Activated T-cell treated with anti-CD3 and anti-CD28 coated beads, Interleukin-2, amount 50 U/mL, for 24 hours (primary cell): Measurements from ENCODE around the gene PRTG.
"Not testable (repeated sequence)": the region's sequence is repeated elsewhere in the genome, so short reads cannot be mapped to it uniquely, and the experiment has no call there.

Experiments used
- DNase-seq: peaks from one replicate; pipeline ENCODE4 v3.0.0-alpha.2; 2020
- H3K27ac Mint-ChIP-seq: 2 replicates; pipeline ENCODE4 v1.8.0; 2020; ENCODE audit warnings: mild to moderate bottlenecking, mixed read lengths
- H3K27me3 Mint-ChIP-seq: 2 replicates; pipeline ENCODE4 v1.8.0; 2020; ENCODE audit warnings: mixed read lengths
- H3K36me3 Mint-ChIP-seq: 2 replicates; pipeline ENCODE4 v1.8.0; 2020; ENCODE audit warnings: low read depth, mixed read lengths
- H3K4me1 Mint-ChIP-seq: 2 replicates; pipeline ENCODE4 v1.8.0; 2020; ENCODE audit warnings: low read depth, mixed read lengths
- H3K4me3 Mint-ChIP-seq: 2 replicates; pipeline ENCODE4 v1.8.0; 2020; ENCODE audit warnings: mild to moderate bottlenecking, moderate library complexity, mixed read lengths
- H3K9me3 Mint-ChIP-seq: 2 replicates; pipeline ENCODE4 v1.8.0; 2020; ENCODE audit warnings: mixed read lengths

PRTG gene

DNA sequence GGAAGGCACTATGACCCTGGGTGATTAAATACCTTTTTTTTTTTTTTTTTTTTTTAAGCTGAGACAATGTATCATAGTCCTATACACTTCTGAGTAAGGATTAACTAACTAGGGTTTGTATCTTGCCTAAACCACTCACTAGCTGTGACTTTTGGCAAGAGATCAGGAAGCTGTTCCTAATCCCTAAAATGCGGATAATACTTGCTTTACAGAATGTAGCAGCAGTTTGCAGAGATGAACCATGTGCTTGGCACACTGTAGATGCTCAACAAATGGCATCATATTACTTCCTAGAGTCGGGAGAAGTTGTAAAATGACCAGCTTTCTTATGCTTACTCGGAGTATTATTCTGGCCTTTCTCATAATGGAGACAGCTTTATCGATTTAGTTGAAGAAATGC is 129.2 kb downstream of the PRTG start:
- H3K9me3 Mint-ChIP-seq = no peaks in the 10 kb centered on the region

DNA sequence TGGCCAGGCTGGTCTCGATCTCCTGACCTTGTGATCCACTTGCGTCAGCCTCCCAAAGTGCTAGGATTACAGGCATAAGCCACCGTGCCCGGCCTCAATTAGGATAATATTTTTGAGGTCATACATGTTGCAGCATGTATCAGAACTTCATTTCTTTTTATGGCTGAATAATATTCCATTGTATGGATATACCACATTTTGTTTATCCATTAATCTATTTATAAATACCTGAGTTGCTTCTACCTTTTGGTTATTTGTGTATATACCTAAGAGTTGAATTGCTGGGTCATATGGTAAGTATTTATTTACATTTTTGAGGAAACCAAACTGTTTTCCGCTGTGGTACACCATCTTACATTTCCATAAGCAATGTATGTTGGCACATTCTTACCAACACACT is 136.7 kb downstream of the PRTG start:
- Mint-ChIP-seq H3K4me1 (no peaks in the 10 kb centered on the region), H3K9me3 (peaks cover 9% of the 10 kb centered on the region), H3K27ac (no peak overlapping the region), H3K4me3 (no peak overlapping the region), H3K27me3 (peaks cover 10% of the 10 kb centered on the region), H3K36me3 (no peaks in the 10 kb centered on the region)
- no peak for DNase-seq

More for the DNA sequence above, 129.2 kb downstream of the PRTG start:
- H3K4me3 Mint-ChIP-seq = no peak overlapping the region
- H3K27me3 Mint-ChIP-seq = peaks cover 45% of the 10 kb centered on the region
- no peak overlapping the region for H3K27ac Mint-ChIP-seq
- no peaks in the 10 kb centered on the region for H3K36me3 Mint-ChIP-seq
- no peaks in the 10 kb centered on the region for H3K4me1 Mint-ChIP-seq
- no peak for DNase-seq

GRCh38 chr15:55601374-55601773 is 141.6 kb downstream of the PRTG start:
- Mint-ChIP-seq H3K27me3 (peaks cover 6% of the 10 kb centered on the region), H3K36me3 (no peaks in the 10 kb centered on the region), H3K27ac (no peak overlapping the region), H3K4me3 (no peak overlapping the region), H3K4me1 (no peaks in the 10 kb centered on the region), H3K9me3 (peaks cover 4% of the 10 kb centered on the region)
- DNase-seq = no peak

DNA sequence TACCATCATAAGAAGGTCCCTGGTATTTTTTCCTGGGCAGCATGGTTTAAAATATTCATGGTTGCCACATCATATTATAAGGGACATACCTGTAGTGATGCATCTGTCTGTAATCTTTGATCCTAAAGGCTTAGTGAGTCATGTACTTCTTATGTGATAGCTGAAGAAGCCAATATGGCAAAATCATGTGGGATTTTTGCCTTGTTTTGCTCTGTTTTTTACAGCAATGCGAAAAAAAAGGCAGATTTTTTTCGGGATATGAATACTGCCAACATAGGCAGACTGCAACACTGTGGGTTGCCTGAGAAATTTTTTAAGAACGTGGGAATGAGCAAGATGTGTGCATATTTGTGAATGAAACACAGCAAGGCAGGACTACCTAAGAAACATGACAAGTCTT is 143.5 kb downstream of the PRTG start:
- Mint-ChIP-seq H3K36me3 (no peaks in the 10 kb centered on the region), H3K27ac (no peak overlapping the region), H3K4me3 (no peak overlapping the region), H3K9me3 (no peaks in the 10 kb centered on the region), H3K4me1 (no peaks in the 10 kb centered on the region), H3K27me3 (peaks cover 3% of the 10 kb centered on the region)
- DNase-seq = no peak

GRCh38 chr15:55593019-55593418 is 149.9 kb downstream of the PRTG start:
- DNase-seq, H3K36me3 Mint-ChIP-seq, H3K27ac Mint-ChIP-seq, H3K9me3 Mint-ChIP-seq, H3K4me1 Mint-ChIP-seq, H3K4me3 Mint-ChIP-seq: not testable (repeated sequence)
- peaks cover 40% of the 10 kb centered on the region for H3K27me3 Mint-ChIP-seq

GRCh38 chr15:55590788-55591187 is 152.2 kb downstream of the PRTG start:
- no peak overlapping the region for H3K4me3 Mint-ChIP-seq
- no peak overlapping the region for H3K27ac Mint-ChIP-seq
- peaks cover 4% of the 10 kb centered on the region for H3K9me3 Mint-ChIP-seq
- H3K36me3 Mint-ChIP-seq = no peaks in the 10 kb centered on the region
- H3K4me1 Mint-ChIP-seq = peaks cover 5% of the 10 kb centered on the region
- no peak for DNase-seq
- H3K27me3 Mint-ChIP-seq = peaks cover 38% of the 10 kb centered on the region

DNA sequence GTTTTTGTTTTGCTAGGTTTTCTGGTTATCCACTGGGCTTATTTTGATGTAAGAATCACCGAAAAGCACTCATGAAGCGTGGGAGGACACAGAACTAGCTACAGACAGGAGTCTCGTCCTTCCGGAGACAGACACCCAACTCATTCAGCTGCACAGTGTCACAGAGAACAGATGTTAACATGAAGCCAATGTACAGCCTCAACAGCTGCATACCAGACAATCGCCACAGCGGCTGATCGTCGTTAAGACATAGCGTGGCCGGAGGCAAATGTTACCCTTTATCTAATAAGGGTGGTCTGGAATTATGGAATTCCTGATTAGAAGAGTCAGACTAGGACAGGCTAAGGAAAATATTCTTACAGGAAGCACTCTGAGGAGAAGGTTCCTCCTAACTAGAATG is 153.7 kb downstream of the PRTG start:
- H3K27ac Mint-ChIP-seq = no peak overlapping the region
- H3K27me3 Mint-ChIP-seq = peaks cover 42% of the 10 kb centered on the region
- peaks cover 5% of the 10 kb centered on the region for H3K4me1 Mint-ChIP-seq
- peak overlapping the region; percentile 54 for H3K4me3 Mint-ChIP-seq
- peaks cover 4% of the 10 kb centered on the region for H3K9me3 Mint-ChIP-seq
- H3K36me3 Mint-ChIP-seq = no peaks in the 10 kb centered on the region
- no peak for DNase-seq

DNA sequence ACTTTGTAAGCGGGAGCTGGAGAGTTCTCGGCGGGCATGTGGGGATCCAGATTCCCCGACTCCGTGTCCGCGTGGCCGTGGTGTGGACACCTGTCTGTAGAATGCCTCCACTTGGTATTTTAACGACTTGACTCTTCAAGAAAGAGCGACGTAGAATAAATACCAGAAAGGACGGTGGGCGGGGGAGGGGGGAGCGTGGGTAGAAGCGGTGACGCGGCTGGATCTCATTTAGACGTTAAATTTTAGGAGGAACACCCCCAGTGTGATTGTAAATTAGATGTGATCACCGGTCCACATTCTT is 154.2 kb downstream of the PRTG start:
- Mint-ChIP-seq H3K27ac (no peak overlapping the region), H3K9me3 (peaks cover 4% of the 10 kb centered on the region), H3K4me3 (peak overlapping the region; percentile 54), H3K4me1 (peaks cover 5% of the 10 kb centered on the region), H3K36me3 (no peaks in the 10 kb centered on the region), H3K27me3 (peaks cover 47% of the 10 kb centered on the region)
- DNase-seq = no peak

DNA sequence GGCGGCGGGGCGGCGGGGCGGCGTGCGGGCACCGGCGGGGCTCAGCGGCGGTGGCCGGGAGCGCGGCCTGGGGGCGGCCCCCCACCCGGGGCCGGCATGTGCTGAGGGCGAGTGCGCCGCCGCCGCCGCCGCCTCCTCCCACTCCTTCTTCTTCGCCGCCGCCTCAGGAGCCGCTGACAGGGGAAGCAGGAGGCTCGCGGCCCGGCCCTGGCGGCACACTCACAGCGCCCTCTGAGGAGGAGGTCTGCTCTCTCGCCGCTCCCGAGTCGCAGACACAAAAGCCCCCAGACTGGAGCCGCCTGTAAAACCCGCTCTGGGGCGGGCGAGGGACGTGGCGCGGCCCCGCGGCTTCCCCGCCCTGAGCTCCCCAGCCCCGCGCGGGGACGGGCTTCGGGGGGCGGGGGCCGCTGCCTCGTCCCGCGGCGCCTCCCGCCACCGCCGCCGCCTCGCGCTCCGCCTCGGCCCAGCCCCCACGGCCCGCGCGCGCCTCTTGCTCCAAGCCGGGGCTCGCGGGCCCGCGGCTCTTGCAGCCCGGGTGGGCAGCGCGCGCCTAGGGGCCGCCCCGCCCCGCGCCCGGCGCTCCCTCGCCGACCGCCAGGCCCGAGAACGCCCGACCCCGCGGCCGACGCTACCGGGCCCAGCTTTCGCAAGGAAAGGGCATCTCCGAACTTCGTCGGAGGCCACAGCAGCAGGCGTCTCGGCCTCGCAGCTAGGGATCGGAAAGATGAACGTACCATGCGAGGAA is 154.7 kb downstream of the PRTG start, which contains the start of gene PYGO1:
Gene PYGO1 (minus strand): TSS at position 276 of the 745 bp plus-strand sequence. CDS start 462 bp downstream, outside the sequence.
- DNase-seq = peak; percentile 62
- no peak within 1 kb of the TSS for H3K27ac Mint-ChIP-seq
- no peaks in the 10 kb centered on the region for H3K36me3 Mint-ChIP-seq
- H3K27me3 Mint-ChIP-seq = peaks cover 52% of the 10 kb centered on the region
- peak within 1 kb of the TSS; percentile 61 for H3K4me3 Mint-ChIP-seq
- H3K9me3 Mint-ChIP-seq = peaks cover 4% of the 10 kb centered on the region
- peaks cover 5% of the 10 kb centered on the region for H3K4me1 Mint-ChIP-seq

DNA sequence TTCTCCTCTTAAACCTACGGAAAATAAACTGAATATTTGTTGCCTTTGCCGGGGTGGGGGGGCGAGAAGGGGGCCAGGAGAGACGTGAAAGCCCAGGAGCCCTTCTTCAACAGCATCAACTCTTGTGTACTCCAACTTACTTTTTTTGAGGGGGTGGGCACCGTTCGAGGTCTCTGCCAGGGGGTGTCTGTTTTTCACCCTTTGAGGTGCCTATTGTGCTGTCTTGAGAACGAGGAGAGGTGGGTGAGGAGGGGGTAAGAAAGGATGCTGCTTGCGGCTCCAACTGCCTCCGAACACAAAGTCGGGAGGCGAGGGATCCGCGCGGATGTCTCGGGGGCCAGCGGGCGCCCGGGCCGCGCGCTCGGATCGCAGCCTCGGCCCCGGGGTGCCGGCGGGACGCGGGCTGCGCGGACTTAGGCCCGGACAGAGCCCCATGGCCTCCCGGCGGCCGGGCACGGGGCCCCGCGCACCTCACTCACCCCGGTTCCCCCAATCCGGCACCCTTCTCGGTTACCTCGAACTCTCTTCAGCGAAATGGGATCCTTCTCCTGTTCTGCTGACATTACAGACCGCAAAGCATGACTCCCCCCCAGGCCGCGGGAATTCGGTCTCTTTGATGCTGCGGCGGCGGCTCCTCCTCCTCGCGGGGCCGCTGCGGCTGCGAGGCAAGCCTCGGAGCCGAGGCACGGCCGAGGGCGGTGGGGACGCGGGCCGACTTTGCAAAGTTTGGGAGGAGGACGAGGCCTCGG is 155.5 kb downstream of the PRTG start:
- peaks cover 4% of the 10 kb centered on the region for H3K9me3 Mint-ChIP-seq
- no peak overlapping the region for H3K27ac Mint-ChIP-seq
- peaks cover 5% of the 10 kb centered on the region for H3K4me1 Mint-ChIP-seq
- peak; percentile 53 for DNase-seq
- no peaks in the 10 kb centered on the region for H3K36me3 Mint-ChIP-seq
- H3K27me3 Mint-ChIP-seq = peaks cover 51% of the 10 kb centered on the region
- peak overlapping the region; percentile 61 for H3K4me3 Mint-ChIP-seq

GRCh38 chr15:55586808-55587207 is 156.1 kb downstream of the PRTG start:
- Mint-ChIP-seq H3K27me3 (peaks cover 53% of the 10 kb centered on the region), H3K36me3 (no peaks in the 10 kb centered on the region), H3K9me3 (peaks cover 4% of the 10 kb centered on the region), H3K4me1 (peaks cover 5% of the 10 kb centered on the region), H3K4me3 (no peak overlapping the region), H3K27ac (no peak overlapping the region)
- DNase-seq = no peak

DNA sequence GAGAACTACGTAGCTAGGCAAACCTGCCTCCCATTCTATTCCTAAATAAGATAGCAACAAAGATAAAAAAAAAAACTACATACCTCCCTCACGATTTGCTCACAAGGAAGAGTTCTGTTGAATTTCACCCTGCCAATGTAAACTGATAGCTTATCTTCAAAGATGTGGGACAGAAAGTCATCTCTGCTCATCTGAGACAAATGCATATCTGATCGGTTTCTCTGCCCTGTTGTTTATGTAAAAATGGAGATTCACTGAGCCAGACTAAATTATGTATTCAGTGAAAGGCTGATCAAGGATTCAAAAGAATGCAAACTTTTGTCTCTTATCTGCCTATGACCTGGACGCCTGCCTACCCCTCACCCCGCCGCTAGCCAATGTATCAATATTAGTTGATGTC is 166.0 kb downstream of the PRTG start:
- DNase-seq = no peak
- H3K9me3 Mint-ChIP-seq = no peaks in the 10 kb centered on the region
- H3K4me1 Mint-ChIP-seq = no peaks in the 10 kb centered on the region
- no peak overlapping the region for H3K4me3 Mint-ChIP-seq
- peaks cover 46% of the 10 kb centered on the region for H3K27me3 Mint-ChIP-seq
- H3K27ac Mint-ChIP-seq = no peak overlapping the region
- no peaks in the 10 kb centered on the region for H3K36me3 Mint-ChIP-seq

GRCh38 chr15:55574096-55574495 is 168.9 kb downstream of the PRTG start:
- no peak overlapping the region for H3K4me3 Mint-ChIP-seq
- no peaks in the 10 kb centered on the region for H3K9me3 Mint-ChIP-seq
- peaks cover 46% of the 10 kb centered on the region for H3K27me3 Mint-ChIP-seq
- H3K36me3 Mint-ChIP-seq = no peaks in the 10 kb centered on the region
- H3K27ac Mint-ChIP-seq = no peak overlapping the region
- H3K4me1 Mint-ChIP-seq = no peaks in the 10 kb centered on the region
- DNase-seq = no peak

- H3K4me3 Mint-ChIP-seq = no peak overlapping the region
- H3K36me3 Mint-ChIP-seq = no peaks in the 10 kb centered on the region
- peaks cover 48% of the 10 kb centered on the region for H3K27me3 Mint-ChIP-seq
- H3K9me3 Mint-ChIP-seq = no peaks in the 10 kb centered on the region
- DNase-seq = no peak
- H3K27ac Mint-ChIP-seq = no peak overlapping the region
- H3K4me1 Mint-ChIP-seq = no peaks in the 10 kb centered on the region
Measured at GRCh38 chr15:55573224-55573623, 169.7 kb downstream of the PRTG start.
